GM19463 (cell line): Measurements from ENCODE around the gene PEAK3.

ENCODE experiments used
- ATAC-seq: cut with Tn5 transposase; IDR thresholded peaks from one replicate; pipeline ENCODE4 v1.9.1; 2021; ENCODE audit warnings: mild to moderate bottlenecking, moderate library complexity; ENCODE audit not compliant: unreplicated experiment

PEAK3 gene

DNA sequence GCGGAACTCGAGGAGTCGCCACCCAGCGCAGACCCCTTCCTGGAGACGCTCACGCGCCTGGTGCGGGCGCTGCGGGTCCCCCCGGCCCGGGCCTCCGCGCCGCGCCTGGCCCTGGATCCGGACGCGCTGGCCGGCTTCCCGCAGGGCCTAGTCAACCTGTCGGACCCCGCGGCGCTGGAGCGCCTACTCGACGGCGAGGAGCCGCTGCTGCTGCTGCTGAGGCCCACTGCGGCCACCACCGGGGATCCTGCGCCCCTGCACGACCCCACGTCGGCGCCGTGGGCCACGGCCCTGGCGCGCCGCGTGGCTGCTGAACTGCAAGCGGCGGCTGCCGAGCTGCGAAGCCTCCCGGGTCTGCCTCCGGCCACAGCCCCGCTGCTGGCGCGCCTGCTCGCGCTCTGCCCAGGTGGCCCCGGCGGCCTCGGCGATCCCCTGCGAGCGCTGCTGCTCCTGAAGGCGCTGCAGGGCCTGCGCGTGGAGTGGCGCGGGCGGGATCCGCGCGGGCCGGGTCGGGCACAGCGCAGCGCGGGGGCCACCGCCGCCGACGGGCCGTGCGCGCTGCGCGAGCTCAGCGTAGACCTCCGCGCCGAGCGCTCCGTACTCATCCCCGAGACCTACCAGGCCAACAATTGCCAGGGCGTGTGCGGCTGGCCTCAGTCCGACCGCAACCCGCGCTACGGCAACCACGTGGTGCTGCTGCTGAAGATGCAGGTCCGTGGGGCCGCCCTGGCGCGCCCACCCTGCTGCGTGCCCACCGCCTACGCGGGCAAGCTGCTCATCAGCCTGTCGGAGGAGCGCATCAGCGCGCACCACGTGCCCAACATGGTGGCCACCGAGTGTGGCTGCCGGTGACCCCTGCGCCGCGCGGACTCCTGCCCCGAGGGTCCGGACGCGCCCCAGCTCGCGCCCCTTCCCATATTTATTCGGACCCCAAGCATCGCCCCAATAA lies 30.6 kb downstream of the PEAK3 start:
- no peak for ATAC-seq

DNA sequence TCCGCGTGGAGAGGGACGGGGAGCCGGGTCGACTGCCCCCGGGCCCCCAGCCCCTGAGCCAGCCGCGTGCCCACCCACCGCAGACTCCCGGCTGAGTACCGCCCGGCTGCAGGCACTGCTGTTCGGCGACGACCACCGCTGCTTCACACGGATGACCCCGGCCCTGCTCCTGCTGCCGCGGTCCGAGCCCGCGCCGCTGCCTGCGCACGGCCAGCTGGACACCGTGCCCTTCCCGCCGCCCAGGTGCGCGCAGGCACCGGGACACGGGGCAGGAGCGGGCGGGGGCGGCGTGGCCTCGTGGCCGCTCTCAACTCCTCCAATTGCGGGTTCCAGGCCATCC lies 31.2 kb downstream of the PEAK3 start:
- ATAC-seq: no peak

DNA sequence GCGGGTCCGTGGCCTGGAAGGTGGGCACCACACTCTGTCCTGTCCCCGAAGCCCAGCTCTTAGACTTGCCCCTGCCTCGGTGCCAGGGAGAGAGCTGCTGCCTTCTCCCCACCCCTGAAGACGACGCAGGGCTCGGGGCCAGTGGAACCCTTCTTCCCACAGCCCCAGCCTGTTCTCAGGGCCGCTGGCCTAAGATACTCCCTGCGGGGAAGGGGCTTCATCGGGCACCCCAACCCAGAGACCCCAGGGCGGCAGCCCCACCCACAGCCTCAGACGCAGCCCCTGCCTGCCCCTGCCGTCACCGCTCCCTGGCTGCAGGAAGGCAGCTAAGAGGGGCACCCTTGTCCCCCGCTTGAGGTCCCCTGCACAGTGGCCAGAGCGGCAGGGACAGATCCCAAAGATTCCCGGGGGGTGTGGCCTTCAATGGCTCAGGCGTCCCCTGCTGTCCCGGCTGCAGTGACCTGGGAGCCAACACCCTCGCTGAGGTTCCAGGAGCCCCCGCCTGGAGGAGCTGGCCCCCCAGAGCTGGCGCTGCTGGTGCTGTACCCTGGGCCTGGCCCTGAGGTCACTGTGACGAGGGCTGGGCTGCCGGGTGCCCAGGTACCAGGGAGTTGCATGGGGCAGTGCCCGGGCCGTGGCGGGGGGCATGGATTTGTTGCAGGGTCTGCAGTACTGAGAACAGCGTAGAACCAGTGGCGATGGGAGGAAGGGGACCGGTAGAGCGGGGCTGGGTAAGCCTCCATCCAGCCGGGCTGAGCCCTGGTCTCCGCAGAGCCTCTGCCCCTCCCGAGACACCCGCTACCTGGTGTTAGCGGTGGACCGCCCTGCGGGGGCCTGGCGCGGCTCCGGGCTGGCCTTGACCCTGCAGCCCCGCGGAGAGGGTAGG lies 31.9 kb downstream of the PEAK3 start:
- no peak for ATAC-seq

DNA sequence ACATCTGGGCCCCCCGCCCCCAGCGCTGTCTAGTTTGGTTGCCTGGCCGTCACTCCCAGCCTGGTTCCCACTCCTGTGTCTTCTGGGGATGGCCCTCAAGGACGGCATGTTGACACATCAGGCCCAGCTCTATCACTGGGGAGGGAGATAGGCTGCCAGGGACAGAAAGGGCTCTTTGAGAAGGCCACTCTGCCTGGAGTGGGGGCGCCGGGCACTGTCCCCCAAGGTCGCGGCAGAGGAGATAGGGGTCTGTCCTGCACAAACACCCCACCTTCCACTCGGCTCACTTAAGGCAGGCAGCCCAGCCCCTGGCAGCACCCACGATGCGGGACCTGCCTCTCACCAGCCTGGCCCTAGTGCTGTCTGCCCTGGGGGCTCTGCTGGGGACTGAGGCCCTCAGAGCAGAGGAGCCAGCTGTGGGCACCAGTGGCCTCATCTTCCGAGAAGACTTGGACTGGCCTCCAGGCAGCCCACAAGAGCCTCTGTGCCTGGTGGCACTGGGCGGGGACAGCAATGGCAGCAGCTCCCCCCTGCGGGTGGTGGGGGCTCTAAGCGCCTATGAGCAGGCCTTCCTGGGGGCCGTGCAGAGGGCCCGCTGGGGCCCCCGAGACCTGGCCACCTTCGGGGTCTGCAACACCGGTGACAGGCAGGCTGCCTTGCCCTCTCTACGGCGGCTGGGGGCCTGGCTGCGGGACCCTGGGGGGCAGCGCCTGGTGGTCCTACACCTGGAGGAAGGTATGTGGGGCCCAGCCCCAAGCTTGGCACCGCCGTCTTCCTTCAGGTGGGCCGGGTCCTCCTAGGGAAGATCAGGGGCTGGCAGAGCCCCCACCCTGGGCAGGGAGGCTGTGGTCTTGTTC lies 32.7 kb downstream of the PEAK3 start, which contains the start of gene AMH:
TSS of gene AMH (plus strand) at position 314 of the 857 bp plus-strand sequence. CDS start at position 324, 10 bp downstream.
- ATAC-seq: no peak

DNA sequence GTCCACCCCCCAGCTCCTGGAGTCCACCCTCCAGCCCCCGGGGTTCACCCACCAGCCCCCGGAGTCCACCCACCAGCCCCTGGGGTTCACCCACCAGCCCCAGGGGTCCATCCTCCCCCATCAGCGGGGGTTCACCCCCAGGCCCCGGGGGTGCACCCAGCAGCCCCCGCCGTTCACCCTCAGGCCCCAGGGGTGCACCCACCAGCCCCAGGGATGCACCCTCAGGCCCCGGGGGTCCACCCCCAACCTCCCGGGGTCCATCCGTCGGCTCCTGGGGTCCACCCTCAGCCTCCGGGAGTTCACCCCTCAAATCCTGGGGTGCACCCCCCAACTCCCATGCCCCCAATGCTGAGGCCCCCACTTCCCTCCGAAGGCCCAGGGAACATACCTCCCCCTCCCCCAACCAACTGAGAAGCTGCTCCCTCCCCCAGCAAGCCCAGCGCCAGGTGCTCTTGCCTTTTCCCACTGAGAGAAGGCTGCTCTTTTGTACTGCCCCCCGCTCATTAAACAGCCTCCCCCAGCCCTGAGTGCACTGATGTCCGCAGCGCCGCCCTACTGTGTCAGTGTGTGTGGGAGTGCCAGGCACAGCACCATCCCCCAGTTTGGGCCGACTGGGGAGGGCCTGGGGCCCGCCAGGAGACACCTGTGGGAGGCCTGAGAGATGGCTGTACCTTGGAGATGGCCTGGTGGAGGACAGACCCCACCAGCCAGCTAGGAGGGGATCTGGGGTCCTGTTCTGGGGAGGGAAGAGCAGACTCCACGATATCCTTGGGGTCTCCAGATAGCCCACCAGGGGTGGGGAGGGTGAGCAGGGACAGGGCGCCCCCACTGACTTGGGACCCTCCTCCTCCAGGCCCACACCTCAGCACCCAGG lies 33.6 kb downstream of the PEAK3 start:
- ATAC-seq: no peak

DNA sequence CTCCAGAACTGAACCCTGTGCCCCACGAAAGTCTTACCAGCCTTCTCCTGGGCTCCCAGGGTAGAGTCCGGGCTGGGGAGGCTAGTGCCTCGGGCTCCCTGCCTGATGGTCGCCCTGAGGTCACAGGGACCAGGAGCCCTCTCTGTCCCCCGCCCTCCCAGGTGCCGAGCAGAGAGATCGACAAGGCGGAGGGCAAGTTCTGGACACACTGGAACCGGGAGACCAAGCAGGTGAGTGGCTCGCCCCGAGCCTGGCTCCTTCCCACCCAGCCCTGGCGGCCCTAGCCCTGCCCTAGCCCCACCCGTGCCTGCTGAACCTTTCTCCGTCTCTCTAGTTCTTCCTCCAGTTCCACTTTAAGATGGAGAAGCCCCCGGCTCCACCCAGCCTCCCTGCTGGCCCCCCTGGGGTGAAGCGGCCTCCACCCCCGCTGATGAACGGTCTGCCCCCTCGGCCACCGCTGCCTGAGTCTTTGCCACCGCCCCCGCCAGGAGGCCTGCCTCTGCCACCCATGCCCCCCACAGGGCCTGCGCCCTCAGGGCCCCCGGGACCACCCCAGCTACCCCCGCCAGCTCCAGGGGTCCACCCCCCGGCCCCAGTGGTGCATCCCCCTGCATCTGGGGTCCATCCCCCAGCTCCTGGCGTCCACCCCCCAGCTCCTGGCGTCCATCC lies 34.4 kb downstream of the PEAK3 start:
- ATAC-seq: no peak

DNA sequence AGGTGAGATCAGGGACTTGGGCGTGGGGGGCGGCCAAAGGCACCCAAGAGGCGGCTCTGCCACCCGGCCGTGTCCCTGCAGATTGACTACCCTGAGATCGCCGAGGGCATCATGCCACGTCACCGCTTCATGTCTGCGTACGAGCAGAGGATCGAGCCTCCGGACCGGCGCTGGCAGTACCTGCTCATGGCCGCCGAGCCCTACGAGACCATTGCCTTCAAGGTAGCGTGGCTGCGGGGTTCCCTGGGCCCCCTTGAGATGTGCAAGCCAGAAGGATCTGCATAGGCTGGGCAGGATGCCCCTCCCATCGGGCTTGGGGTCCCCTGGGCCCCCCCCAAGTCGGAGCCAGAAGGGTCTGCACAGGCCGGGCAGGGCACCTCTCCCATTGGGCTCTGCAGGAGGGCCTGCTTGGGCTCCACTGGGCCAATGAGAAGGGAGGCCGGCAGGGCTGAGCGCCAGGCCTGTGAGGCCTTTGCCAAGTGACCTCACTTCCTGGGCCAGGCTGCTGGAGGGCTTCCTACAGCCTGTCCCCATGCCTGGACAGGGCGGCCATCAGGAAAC lies 35.1 kb downstream of the PEAK3 start:
- no peak for ATAC-seq

DNA sequence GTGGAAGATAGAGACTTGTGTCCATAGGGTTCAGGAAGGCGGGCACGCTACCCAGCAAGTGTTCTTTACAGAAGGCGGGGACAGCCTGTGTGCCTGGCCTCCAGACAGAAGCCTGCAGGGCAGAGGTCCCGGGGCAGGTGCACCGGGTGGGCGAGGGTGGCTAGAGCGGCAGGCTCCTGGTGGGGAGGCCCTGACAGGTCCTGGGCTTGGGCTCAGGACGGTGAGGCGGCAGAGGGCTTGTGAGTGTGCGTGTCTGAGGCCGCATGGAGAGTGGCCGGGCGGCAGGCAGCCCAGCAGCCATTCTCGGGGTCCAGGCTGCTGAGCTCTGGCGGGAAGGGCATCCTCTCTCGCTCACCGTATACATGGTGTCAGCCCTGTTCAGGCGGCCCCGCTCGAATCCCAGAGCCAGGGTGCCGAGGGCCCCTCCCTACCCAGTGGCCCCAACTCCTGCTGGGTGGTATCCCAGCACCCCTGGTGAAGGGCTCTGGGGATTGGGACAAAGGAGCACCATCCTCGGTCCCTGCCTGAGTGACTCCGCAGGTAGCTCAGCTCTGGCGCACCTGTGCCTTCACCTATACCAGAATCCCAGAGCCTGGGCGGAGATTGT lies 35.9 kb downstream of the PEAK3 start:
- ATAC-seq: no peak

DNA sequence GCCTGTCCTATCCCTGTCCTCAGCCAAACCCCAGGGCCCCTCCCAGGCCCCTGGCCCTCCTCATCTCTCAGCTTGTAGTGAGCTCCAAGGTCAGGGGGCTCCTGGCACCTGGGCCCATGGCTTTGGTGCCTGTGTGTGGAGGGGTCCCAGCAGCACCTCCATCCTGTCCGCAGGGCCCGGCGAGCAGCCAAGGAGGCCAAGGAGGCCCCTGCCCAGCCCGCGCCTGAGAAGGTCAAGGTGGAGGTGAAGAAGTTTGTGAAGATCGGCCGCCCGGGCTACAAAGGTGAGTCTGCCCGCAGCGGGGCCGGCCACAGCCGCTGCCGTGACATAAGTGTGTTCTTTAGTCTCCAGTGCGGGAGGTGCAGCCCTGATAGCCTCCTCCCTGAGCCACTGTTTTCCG lies 36.7 kb downstream of the PEAK3 start:
- ATAC-seq: no peak

DNA sequence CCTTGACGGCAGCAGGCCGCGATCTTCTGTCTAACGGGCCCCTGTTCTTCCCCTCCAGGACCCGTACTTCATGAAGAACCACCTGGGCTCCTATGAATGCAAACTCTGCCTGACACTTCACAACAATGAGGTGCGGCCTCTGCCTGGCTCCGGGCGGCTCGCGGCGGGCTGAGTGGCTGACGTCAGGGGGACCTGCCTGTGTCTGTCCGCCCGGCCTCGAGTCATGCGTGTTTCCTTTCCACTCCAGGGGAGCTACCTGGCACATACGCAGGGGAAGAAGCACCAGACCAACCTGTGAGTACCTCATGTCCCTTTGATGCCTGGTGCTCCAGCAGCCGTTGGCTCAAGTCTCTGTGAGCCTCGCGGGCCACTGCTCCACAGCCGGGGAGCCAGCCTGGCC lies 37.5 kb downstream of the PEAK3 start:
- no peak for ATAC-seq

DNA sequence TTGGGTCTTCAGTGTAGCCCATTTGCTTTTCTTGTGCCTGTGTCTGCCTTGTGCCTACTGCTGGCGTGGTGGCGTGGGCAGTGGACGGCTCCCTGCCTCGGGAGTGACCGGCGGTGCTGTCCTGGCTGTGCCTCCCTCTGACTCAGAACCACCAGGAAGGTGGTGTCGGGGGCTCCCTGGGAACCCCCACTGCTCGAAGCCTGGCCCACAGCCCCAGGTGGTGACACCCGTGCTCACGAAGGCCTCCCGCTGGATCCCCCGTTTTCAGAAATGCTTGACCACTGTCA lies 37.9 kb downstream of the PEAK3 start:
- no peak for ATAC-seq

DNA sequence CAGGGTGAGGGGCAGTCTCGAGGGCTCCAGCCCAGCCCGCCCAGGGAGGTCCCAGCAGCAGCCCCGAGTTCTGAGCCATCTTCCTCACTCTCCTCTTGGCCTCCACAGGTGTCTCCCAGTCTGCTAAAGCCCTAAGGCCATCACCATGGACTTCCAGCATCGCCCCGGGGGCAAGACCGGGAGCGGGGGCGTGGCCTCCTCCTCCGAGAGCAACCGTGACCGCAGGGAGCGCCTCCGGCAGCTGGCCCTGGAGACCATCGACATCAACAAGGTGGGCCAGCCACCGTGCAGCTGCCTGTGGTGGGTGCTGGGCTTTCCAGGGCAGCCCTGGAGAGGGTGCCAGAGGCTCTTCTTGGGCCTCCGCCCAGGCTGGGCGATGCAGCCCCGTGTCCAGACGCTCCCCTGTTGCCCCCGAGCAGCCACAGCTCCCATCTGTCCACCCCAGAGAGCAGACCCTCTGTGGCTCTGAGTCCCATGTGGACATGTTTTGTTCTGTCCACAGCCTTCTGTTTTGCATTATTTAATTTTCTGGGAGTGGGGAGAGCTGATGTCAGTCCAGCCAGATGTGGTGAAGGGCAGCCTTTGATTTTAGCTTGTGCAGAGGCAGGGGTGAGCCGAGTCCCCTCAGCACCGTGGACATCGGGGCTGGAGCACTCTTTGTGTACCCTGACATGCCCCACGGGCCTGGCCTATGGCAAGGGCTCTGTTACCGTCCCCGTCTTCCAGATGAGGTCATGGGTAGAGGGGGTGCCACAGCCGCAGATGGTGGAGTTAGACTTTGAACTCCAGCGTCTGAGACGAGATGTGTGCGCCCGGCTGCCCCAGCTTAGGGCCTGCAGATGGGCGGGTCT lies 38.5 kb downstream of the PEAK3 start:
- ATAC-seq: no peak

DNA sequence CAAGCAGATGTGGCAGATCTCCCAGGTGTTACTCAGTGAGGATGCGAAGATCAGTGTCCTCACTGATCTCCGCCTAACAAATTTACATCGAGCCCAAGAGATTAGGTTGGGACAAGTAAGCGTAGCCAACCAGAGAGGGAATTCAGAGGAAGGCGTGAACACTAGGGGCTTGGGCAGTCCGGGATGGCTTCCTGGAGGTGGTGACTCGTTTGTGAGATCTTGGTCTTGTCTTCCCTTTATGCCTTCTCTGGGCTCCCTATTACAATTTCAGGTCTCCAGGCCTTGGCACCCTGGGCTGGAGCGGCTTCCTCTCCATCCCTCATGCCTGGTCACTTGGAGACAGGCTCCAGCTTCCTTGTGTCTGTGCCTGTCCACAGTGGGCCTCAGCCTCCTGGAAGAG lies 39.2 kb downstream of the PEAK3 start:
- no peak for ATAC-seq

DNA sequence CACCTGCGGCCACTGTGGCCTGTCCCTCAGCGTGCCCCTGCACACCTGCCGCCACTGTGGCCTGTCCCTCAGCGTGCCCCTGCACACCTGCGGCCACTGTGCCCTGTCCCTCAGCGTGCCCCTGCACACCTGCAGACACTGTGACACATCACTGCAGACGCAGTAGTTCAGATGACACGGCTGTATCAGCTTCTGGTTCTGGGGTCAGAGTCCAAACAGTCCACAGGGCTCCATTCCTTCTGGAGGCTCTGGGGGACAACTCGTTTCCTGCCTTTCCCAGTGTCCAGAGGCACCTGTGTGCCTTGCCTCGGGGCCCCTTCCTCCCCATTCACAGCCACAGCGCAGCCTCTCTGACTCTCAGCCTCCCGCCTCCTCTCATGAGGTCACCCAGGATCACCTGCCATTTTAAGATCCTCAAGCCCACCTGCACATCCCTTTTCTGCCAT lies 39.9 kb downstream of the PEAK3 start:
- ATAC-seq: no peak

DNA sequence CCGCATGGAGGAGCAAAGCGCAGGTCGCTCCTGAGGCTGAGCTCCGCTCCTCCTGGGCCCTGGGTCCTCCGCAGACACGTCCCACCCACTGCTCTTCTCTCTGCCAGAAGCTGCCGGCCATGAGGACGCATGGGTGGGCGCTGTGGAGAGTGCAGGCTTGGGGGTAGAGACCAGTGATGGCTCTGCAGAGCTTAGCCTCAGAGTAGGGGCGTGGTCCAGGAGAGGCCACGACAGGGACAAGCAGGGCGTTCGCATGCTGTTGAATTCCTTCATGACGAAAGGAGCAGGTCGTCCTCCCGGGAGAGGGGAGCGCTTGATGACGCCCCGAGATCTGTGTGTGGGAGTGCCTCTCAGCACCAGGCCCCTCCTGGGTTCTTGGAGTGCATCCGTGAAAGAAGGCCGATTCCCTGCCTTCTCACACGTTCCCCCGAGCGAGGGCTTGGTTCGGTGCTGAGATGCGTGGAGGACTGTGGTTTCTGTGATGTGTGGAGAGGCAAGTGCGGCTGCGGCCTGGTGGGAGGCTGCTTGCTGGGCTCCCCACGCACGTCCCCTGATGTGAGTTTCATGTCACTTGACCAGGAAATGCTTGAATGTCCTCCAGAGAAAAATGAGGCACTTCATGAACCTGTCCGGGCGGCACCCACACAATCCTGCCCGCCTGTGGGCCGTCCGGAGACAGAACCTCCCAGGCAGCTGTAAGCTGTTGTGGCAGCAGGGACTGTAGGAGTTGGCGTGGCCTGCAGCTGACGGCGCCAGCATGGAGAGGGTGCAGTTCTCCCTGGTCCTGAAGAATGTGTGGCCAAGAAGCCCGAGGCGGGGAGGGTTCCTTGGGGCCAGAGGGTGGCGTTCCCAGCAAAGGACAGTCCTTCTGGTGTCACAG lies 40.9 kb downstream of the PEAK3 start:
- ATAC-seq: no peak

DNA sequence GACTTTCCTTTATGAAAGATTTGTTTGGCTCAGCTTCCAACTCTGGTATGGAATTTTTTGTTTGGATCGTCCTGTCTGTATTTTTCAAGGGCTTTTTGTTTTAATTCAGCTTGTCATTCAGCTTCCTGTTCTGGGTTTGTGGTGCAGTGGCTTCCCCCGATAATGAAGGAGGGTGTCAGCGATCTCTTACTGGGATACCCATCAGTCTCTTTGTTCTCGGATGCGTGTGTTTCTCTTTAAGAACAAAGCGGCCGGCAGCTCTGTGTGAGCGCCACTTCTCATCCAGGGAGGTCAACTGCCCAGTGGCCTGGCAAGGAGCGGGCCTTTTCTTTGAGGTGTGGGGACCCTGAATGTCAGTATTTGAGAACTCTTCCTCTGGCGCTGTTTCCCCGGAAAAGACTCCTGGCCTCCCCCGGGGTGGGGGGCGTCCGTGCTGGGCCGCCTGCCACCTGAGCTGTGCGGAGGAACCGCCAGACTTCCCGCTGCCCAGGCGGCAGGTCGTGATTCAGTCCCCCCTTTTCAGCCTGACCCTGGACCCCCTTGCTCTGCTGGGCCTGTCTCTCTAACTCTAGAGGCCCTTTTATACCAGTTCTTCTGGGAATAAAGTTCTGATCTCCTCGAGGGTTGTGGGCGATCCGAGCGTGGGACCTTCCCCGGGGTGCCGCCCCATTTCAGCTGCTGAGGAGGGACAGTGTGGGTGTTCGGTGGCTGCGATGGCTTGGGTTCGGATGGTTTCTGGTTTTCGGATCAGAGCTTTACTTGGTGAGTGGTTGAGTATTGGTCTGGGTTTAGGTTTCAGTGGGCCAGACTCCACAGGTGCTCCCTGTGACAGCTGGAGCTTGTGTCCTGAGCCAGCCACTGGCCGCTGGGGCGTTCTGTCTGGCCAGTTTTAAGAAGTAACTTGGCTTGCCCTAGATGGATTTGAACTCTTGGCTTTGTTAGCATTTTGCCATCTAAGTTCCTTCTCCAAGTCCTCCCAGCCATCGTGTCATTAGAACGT lies 41.9 kb downstream of the PEAK3 start:
- no peak for ATAC-seq
